GM21381 (cell line): ENCODE measurements around the gene ZNF205.

Experiments
- ATAC-seq: cut with Tn5 transposase; IDR thresholded peaks from one replicate; pipeline ENCODE4 v1.9.1; 2021; ENCODE audit warnings: mild to moderate bottlenecking, moderate library complexity; ENCODE audit not compliant: unreplicated experiment

Gene ZNF205

DNA sequence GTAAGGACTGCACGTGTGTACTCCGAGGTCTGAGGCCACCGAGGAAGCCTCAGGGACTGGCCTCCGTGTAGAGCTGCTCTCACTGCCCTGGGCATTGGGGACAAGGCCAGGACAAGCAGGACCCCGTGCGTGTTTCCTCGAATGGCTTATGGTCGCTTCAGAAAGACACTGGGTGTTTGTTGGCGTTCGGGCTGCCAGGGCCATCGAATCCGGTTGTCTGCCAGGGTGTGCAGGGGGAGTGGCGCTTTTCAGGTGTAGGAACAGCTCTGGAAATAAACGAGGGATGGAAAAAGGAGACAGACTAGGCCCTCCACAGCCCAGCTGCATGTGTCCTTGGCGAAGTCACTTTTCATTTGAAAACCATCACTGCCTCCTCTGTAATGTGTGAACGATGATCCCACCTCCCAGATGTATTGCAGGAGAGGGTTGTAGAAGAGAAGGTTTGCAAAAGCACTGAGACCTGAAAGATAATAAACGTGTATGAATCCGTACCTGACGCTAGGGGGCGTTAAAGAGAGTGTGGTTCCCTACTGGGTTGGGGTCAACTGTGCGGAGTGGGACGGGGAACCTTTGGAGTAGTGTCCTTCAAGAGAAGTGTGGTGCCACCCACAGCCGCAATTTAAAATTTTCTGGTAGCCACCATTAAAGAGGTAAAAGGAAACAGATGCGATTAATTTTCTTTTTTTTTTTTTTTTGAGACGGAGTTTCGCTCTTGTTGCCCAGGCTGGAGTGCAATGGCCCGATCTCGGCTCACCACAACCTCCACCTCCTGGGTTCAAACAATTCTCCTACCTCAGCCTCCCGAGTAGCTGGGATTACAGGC, 11.2 kb upstream of the ZNF205 start:
- ATAC-seq: no peak

GRCh38 chr16:3101841-3102470, 10.4 kb upstream of the ZNF205 start:
- ATAC-seq: no peak

DNA sequence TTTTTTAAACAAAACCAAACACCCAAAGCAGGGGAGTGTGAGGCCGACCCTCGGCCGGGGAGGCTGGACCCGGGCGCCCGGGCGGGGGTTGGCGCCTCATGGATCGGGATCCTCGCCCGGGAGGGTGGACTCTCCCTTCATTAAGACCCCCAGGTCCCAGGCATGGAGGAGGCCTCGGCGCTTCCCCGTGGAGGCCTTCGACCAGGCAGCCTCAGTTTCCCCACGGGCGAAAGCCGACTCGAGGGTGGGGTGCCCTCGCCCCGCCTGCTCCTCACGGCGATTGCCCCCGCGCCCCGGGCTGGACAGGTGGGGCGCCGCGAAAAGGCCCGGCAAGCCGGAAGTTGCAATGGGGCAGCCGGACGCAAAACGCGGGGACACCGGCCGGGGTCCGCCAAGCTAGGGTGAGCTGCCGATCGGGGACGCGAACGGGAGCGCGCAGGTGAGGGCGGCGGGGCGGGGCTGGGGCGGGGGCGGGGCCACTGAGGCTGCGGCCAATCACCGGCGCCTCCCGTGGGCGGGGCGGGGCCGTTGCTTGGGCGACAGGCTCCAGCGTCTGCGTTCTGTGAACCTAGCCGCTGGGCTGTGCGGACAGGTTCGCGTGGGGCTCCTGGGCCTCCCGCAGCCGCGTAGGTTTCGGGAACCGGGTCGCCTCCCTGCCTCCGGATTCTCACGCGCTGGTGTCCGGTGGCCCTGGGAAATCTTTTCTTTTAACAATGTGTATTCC, 6.0 kb upstream of the ZNF205 start:
- peak; percentile 80 for ATAC-seq

DNA sequence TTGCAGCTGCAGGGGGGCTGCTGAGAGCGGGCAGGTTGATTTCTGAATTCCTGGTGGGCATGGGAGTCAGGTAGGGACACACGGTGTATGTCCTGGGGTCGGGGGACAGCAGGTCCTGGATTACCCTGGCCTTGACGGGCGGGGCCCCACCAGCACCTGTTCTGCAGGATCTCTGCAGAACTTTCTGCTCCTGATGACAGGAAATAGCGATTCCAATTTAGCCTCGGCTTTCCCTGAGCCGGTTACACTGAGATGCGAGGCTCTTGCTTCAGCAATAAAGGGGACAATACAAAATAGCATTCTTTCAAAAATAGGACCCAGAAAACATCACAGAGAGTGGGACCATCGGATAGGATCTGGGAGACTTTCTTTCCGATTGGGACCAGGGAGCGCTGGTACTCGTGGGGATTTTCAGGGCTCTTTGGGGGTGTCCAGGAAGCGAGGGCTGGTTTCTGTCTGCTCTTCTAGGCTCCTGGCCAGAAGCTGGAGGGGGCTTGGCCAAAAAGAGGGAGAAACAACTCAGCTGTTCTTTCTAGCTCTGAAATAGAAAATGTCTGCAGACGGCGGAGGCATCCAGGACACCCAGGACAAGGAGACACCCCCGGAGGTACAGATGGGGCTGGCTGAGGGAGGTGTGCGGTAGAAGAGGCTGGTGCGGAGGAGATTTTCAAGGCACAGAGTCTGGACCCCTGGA, 642 bp downstream of the ZNF205 start:
- ATAC-seq: no peak

DNA sequence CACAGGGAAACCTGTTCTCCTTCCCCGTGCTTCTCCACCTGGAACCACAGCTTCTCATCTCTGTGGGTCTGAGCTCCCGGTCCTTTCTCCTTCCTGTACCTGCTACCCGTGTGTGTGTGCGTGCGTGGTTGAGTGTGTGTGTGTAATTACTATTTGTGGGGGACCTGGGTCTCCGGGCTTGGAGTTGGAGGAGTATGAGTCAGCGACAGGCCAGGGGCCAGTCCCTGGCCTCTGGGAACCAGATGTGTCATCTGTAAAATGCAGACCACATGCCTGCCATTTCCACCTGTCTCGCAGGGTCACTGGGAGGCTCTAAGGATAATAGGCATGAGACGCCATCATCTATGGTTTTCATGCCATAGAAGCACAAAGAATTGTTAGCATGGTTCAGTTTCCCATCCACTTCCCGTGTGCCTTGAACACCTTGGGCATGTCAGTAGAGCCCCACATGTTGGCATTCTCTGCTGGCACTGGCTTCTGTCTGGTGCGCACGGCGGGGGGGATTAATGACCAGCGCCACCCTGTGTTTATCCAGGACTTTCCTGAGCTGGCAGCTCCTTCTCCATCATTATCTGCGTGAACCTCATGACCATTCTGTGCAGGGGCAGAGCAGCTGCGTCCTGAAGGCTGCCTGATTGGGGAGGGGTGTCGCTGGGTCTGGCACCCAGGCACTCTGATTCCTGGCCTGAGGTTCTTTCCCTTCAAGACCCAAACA, 1.5 kb downstream of the ZNF205 start:
- ATAC-seq: no peak

DNA sequence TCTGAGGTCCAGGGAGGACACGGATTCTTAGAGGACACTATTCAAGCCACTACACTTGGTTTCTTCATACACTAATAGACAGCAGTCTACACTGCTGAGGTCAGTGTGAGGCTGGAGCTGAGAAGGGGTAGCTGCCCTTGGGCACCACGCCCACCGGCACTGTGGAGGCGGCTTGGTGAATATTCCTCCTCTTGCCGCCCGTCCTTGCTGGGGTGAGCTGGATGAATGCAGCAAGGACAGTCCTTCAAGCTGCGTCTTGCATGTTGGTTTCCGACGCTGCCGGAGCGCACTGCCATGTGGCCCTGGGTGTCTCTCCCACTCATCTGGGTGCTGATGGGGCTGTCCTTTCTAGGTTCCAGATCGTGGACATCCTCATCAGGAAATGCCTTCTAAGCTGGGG, 2.6 kb downstream of the ZNF205 start:
- no peak for ATAC-seq

DNA sequence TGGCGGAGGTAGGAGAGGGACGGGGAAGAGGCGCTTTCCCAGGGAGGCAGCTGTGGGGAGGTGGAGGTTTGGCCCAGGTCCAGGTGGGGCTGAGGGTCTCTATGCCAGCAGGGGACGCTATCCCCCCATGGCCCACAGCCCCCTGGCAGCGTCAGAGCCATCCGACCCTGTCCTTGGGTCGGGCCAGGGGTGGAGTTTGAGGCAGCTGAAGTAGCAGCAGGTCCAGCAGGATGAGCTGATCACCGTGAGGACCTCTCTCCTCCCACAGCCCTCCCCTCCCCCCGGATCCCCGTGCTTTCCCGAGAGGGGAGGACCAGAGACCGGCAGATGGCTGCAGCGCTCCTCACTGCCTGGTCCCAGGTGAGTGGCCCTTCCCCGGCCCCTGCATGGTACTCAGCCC, 3.2 kb downstream of the ZNF205 start:
- no peak for ATAC-seq

DNA sequence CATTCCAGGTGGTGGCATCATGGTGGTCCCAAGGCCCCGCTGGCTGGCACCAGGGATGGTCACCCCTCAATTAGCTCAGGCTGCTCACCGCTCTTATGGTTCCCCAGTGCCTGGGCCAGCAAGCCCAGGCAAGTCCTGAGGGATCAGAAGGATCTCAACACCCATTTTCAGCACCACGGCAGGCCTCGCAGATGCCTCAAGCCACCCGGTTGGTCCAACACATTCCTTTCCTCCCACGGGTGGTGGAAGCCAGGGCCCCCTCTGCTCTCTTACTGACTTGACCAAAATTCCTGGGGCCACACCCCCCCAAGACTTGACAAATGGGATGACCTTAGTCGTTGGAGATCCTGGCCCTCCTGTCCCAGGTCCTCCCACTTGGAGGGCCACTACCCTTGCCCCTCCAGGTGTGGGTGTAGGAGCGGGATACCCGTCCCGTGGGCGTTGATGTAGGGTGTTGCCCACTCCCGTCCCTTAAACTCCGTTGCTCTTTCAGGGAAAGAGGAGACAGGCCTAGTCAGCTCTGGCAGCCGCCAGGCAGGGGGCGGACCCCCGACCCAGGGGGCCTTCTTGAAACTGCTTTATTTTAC, 5.9 kb downstream of the ZNF205 start:
- ATAC-seq: no peak

DNA sequence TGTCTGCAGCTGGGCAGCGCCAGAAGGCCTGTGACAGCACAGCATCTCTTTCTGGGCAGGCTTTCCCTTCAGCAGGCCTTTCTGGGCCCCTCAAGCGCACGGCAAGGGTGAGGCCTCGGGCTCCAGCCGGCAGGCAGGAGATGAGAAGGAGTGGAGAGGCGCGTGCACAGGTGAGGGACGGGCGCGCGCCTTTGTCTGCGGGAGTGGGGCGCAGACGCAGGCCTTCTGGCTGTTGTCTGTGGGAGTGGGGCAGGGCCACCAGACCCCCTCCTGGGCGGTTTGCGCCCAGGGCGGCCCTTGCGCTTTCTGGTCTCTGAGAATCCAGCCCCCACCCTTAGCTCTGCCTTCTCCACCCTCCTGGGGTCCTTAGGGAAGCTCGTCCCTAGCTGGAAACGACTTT, 6.5 kb downstream of the ZNF205 start:
- ATAC-seq: no peak

DNA sequence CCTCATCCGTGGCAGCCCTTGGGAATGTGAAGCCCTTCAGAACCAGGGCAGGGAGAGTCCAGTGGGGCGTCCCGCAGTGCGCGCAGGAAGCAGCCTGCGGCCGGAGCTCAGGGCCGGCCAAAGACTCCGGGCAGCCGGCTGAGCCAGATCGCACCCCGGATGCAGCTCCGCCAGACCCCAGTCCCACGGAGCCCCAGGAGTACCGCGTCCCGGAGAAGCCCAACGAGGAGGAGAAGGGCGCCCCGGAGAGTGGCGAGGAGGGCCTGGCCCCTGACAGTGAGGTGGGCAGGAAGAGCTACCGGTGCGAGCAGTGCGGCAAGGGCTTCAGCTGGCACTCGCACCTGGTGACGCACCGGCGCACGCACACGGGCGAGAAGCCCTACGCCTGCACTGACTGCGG, 6.9 kb downstream of the ZNF205 start:
- ATAC-seq: no peak

- no peak for ATAC-seq
Measured at GRCh38 chr16:3119701-3120408, 7.5 kb downstream of the ZNF205 start.

DNA sequence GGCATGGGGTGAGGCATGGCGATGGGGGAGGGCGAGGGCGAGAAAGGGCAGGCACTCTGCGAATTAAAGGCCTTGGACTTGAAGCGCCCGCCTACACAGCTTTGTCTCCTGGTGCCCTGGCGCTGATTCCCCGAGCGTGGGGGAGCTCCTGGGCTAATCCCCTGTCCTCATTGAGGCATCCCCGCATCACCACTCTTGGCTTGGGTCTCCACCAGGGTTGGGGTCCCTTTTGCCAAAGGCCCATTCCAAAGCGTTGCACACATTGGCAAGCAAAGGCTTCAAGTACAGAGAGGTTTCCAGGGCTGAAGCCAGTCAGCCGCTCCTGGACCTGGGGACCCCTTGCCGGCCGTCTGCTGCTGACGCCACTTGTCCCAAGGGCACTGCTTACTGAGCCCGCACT, 8.0 kb downstream of the ZNF205 start:
- no peak for ATAC-seq

- no peak for ATAC-seq
Measured at GRCh38 chr16:3121851-3122467, 9.6 kb downstream of the ZNF205 start.

- ATAC-seq: no peak
Measured at GRCh38 chr16:3122926-3123570, 10.7 kb downstream of the ZNF205 start.

GRCh38 chr16:3123986-3124886, 11.8 kb downstream of the ZNF205 start:
- peak; percentile 91 for ATAC-seq

DNA sequence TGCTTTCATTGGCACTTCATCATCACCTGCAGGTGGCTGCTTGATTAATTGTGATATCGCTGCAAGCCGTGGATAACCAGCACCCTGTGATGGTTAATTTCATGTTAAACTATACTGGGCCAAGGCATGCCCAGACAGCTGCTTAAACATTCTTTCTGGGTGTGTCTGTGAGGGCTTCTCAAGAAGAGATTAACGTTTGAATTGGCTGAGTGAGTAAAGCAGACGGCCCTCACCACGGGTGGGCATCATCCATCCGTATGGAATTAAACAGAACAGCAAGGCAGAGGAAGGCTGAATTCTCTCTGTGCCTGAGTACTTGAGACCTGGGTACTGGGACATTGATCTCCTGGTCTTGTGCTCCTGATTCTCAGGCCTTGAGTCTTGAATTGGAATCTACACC, 15.4 kb downstream of the ZNF205 start:
- ATAC-seq: no peak
